HG03460 (cell line): ENCODE results near the gene ERICH3.

Source experiments
- ATAC-seq: cut with Tn5 transposase; IDR thresholded peaks from one replicate; pipeline ENCODE4 v1.9.1; 2021; ENCODE audit not compliant: unreplicated experiment

ERICH3 gene

GRCh38 chr1:74673351-74674111, at the start of gene ERICH3:
ERICH3 (minus strand) TSS chr1:74673792; CDS start chr1:74673519, 273 bp downstream.
- peak; percentile 44 for ATAC-seq

DNA sequence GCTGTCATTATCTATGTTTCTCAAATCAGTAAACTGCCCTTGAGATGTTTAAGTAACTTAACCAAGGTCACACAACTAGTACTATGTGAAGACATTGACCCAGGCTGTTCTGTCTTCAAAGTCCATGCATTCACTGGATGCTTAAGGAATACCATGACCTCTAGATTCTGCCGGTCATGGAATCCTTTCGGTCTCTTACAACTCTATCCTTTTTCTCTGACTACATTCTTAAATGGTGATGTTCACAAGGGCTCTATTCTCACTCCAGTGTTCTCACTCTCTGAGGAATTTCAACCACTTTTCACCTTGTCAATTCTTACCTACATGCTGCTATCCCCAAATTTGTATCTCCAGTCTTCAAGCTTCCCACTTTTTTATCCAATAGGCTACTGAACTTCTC, 44.0 kb upstream of the ERICH3 start:
- ATAC-seq: no peak

DNA sequence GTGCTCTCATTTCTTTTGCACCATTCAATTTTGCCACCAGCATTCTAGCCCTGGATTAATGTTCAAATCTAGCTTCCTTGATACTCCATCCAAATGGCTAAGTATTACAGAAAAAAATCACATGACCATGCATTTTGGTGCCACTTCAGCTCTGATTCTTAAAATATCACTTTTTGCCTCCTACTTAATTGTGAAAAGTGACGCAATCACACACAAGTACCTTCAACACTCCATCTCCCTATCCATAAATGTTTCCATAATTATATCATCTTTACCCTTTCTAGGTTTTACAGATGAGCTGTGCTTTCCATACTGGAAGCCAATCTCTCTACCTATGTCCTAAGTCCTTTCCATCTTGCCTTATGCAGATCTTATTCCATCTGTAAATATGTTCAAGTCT, 43.2 kb upstream of the ERICH3 start:
- ATAC-seq: no peak

DNA sequence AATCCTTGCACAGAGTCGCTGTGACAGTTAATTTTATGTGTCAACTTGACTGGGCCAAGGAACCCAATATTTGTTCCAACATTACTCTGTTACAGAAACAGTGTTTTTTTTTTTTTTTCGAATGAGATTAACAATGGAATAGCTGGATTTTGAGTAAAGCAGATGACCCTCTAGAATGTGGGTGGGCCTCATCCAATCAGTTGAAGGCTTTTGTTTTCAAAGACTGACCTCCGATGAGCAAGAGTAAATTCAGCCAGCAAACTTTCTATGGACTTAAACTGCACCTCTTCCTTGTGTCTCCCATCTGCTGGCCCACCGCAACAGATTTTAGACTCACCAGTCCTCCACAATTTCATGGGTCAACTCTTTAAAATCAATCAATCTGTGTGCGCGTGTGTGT, 42.2 kb upstream of the ERICH3 start:
- ATAC-seq: no peak

GRCh38 chr1:74715236-74715502, 41.6 kb upstream of the ERICH3 start:
- no peak for ATAC-seq

DNA sequence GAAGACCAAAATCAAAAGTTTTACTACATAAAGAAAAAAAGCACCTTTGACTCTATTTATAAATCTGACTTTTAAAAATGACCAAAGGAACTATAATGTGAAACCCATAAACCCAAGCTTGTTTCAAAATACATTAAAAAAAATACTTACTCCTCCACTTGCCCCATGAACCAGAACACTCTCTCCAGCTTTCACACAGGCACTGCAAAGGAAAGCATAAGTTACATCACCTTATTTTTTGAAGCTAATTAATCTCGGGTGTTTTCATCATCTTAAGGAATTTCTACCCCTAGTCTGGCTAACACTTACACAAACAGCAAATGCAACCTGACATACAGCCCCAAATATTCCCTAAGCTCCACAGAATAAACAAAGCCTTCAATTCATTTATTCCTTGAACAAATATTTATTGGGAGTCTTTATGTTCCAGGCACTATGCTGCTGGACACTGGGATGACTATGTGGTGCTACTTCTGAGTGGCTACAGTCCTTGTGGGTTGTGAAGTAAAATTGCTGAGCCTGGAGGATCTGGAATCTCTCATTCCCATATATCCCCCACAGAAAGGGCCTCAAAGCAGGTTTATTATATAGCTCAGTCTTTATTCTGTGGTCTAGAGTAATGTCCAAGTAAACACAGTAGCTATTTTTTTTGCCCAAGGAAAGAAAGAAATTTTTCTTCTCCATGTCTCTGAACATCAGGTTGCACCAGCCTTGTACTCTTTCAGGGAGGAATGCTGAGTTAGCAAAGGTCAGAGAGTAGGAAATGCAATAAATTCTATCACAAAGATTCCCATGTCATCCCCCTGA, 41.0 kb upstream of the ERICH3 start:
- ATAC-seq: peak; percentile 67

DNA sequence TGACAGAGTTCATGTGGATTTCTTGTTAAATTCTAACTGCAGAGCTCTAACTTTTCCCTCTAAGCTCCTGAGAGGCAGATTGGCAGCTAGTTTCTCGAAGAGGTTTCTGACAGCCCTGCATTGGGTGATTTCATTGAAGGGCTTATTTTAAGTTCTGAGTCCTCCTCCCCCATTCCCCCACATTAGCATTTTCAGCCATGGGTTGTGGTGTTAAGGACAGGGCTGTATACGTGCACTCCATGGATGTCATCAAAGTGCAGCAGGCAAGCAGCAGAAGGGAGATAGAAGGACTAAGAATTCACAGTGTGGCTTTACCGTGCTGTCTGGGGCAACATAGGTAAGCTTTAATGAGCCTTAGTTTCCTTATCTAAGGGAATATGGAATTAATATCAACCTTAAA, 40.3 kb upstream of the ERICH3 start:
- ATAC-seq: no peak

DNA sequence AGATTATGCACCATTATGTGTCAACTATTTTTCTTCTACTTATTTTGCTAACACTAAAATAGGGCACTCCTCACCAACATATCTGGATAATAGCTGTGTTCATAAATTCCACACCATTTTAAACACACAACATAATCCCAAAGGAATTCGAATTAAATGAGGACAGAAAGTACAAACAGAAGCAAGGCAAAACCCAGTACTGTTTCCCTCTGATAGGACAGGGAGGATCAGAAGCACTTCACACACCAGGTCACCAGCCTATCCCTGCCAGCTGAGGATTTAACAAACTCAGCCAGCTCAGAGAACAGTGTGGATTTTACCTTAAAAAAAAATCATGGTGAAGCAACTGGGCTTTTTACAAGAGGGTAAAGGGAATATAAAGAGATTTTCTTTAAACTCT, 39.3 kb upstream of the ERICH3 start:
- no peak for ATAC-seq

DNA sequence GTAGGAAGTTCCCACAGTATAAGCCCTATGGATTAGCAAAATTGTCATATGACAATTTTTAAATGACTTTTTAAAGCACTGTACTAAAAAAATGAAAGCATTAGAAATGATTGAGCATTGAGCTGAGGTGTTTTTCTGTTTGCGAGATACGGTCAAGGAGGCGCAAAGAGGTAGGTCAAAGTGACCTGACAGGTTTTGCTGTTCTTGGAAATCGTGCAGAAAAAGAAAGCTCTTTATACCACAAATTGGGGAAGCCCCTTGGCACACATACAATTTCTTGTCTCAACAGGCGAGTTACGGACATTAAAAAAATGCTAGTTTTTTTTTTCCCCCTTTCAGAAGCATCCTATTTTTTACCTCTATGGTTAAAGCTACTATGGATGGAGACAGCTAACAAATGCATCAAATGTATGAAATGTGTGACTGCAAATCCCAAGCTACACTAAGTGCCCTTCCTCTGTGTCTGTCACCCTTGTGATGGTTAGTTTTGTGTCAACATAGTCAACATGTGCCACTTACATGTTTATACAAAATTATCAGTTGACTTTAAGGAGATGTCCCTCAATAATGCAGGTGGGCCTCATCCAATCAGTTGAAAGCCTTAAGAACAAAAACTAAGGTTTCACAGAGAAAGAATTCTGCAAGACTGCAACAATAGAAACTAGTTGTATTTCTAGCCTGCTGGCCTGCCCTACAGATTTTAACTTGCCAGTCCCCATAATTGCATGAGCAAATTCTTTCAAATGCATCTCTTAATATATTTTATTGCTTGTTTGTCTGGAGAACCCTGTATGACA, 30.0 kb upstream of the ERICH3 start:
- ATAC-seq: no peak

DNA sequence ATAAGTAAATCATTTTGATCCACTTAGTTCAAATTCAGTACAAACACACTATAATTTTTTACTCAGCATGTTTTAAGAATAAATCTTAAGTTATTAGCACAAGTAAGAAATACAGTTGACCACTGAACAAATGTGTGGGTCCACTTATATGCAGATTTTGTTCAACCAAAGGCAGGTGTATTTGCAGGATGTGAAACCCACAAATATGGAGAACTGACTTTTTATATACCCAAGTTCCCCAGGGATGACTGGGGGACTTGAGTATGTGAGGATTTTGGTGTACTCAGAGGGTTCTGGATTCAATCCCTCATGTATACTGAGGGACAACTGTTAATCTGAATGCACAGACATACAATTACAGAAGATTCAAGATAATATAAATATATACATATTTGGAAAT, 25.7 kb upstream of the ERICH3 start:
- peak; percentile 59 for ATAC-seq

- no peak for ATAC-seq
Measured at GRCh38 chr1:74697832-74698231, 24.2 kb upstream of the ERICH3 start.

DNA sequence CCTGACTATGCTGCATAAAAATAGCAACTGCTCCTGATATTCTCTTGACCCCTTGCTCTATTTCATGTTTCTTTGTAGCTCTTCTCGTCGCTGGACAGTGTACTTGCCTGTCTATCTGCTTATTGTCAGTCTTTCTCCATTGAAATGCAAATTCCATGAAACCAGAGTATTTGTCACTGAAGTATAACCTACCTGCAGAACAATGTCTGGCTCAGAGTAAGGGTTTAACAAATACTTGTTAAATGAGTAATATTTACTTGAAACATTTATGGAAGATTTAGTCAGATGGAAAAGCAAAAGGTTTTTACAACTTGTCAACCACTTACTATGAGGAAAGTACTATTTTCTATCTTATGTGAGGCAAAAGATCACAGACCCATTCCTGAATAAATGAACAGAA, 19.9 kb upstream of the ERICH3 start:
- no peak for ATAC-seq

GRCh38 chr1:74690909-74691308, 17.3 kb upstream of the ERICH3 start:
- ATAC-seq: no peak

- ATAC-seq: no peak
Measured at GRCh38 chr1:74690364-74690696, 16.7 kb upstream of the ERICH3 start.

DNA sequence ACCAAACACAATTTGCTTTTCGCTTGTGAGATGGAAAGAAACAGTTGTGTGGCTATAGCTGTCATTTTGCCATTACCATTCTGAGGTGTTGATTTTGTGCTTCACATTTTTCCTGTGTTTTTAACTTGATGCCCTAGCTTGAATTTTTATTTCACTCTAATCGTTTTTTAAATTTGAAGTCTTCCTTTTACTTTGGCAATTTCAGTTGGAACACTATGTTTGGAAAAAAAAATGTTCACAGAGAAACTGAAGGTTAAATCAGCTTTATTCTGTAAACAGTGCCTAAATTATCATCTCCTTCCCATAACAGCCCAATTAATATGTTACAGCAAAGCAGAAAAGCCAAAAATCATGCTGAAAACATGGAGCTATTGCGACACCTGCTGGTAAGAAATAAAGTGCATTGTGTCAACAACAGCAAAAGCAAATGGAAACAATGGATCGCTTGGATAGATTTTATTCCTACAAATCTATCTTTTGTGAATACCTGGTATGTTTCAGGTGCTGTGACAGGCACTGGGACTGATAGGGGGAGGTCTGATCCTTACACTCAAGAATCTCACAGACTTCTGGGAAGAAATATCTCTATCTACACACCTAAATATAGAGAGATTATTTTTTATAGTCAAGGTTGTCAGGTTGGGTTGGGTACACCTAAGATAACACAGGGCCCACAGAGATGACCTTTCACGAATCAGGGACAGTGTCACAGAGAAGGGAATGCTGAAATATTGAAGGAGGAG, 16.2 kb upstream of the ERICH3 start:
- ATAC-seq: peak; percentile 70

DNA sequence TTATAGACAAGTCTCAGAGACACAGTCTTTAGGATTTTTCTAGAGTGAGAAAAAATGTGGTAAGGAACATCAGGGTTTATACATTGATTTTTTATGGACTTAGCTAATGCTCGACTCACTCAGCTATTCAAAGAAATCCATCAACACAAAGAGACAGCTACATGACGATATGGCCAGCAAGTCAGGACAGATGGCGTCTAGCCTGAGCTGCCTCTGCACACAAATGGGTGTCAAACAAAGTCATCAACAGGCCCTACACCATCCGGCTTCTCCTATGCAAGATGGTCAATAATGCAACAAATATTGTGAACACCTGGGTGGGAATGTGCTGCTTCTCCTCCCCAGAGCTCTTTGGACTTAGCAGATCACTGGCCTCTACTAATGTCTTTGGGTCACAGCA, 13.3 kb upstream of the ERICH3 start:
- no peak for ATAC-seq

GRCh38 chr1:74684301-74684700, 10.7 kb upstream of the ERICH3 start:
- no peak for ATAC-seq

DNA sequence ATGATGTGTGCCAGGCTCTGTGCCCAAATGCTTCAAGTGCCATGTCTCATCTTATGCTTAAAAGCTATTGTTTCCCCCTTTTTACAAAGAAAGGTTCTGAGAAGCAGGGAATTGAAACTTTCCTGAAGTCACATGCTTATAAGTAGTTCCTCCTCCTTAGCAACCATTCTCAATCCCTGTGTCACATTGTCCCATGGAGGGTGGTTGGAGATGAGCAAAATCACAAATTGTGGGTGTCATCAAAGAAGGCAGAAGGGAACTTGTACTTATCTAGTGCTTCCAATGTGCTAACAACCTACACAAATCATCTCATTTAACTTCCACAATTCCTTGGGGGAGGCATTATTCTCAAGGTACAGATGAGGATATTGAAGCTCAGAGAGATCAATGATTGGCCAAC, 10.1 kb upstream of the ERICH3 start:
- no peak for ATAC-seq

- ATAC-seq: no peak
Measured at GRCh38 chr1:74681851-74682250, 8.3 kb upstream of the ERICH3 start.

GRCh38 chr1:74681449-74681848, 7.9 kb upstream of the ERICH3 start:
- ATAC-seq: peak; percentile 83

DNA sequence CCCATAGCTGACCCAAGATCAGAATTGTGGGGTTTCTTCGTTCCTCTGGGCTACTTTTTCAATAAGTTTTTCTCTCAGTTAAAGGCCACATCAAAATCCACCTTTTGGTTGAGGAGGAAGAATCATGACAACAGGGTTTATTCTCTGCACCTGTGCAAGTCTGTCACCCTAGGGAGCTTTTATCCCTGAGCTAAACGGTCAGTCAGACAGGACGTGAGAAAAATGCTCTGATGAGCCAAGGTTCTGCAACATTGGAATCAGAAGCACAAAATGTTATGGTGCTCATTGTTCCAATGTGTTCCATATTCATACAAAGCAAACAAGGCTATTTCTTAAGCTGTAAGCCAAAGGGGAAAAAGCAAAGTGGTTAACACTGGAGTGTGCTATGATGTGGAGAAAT, 7.4 kb upstream of the ERICH3 start:
- ATAC-seq: no peak
